Measurements from ENCODE around the gene CD177.

CD177 gene

GRCh38 chr19:43395561-43395960 lies 42.1 kb downstream of the CD177 start:
- Histone ChIP-seq H3K4me3 (ENCODE audit: insufficient read length, low read depth) (no peak overlapping the region), H3K9me3 (ENCODE audit: insufficient read depth, low read length) (no peaks in the 10 kb centered on the region), H3K36me3 (ENCODE audit: insufficient read depth, insufficient read length, low read length) (no peaks in the 10 kb centered on the region), H3K4me1 (ENCODE audit: insufficient read depth, insufficient read length) (no peaks in the 10 kb centered on the region), H3K9ac (ENCODE audit: insufficient read length, low read depth) (no peak overlapping the region), H3K27me3 (ENCODE audit: insufficient read depth, insufficient read length) (no peaks in the 10 kb centered on the region)
- TF ChIP-seq SUZ12 (IDR thresholded peaks at IDR 0.05; ENCODE audit: extremely low read depth, insufficient read depth, insufficient read length): no peak
- DNase-seq (ENCODE audit: low read depth, low spot score): no peak

- H3K4me3 ChIP-seq (ENCODE audit: insufficient read length, low read depth): no peak overlapping the region
These were observed 52.8 kb downstream of the CD177 start for GRCh38 chr19:43406297-43406696.

DNA sequence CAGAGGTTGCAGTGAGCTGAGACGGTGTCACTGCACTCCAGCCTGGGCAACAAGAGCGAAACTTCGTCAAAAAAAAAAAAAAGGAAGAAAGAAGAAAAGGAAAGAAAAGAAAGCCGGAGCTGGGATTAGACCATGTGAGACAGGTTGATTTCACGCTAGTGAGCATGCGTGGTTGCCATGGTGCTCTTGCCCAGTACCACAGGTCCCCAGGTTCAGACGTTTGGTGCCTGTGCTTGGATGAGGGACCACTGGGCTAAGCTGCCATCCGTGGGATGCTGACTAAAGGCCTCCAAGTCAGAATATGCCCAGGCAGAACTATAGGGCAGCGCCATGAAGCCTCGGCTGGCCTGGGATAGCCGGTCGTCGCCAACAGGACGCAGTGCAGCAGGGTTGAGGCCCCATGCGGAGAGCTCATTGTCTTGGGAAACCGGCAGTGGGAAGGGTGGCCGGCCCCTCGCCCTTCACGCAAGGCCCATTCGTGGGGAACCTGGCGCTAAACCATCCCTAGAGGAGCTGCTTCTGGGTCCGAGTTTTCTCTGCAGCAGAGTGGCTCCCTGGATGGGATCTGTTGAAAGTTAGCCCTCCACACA lies 54.0 kb downstream of the CD177 start:
- no peaks in the 10 kb centered on the region for H3K9me3 ChIP-seq (ENCODE audit: insufficient read depth, low read length)
- H3K4me3 ChIP-seq (ENCODE audit: insufficient read length, low read depth): no peak overlapping the region
- H3K36me3 ChIP-seq (ENCODE audit: insufficient read depth, insufficient read length, low read length): no peaks in the 10 kb centered on the region
- DNase-seq (ENCODE audit: low read depth, low spot score): no peak
- no peaks in the 10 kb centered on the region for H3K27me3 ChIP-seq (ENCODE audit: insufficient read depth, insufficient read length)
- no peak for TF ChIP-seq YY1 (IDR thresholded peaks at IDR 0.05; ENCODE audit: insufficient read depth, insufficient read length)
- no peak for TF ChIP-seq ZNF274 (IDR thresholded peaks at IDR 0.05; ENCODE audit: low read depth, low read length)
- TF ChIP-seq SUZ12 (IDR thresholded peaks at IDR 0.05; ENCODE audit: extremely low read depth, insufficient read depth, insufficient read length): no peak
- H3K9ac ChIP-seq (ENCODE audit: insufficient read length, low read depth): no peak overlapping the region
- H3K4me1 ChIP-seq (ENCODE audit: insufficient read depth, insufficient read length): peaks cover 2% of the 10 kb centered on the region

More at GRCh38 chr19:43406297-43406696, 52.8 kb downstream of the CD177 start:
- Histone ChIP-seq H3K36me3 (ENCODE audit: insufficient read depth, insufficient read length, low read length) (no peaks in the 10 kb centered on the region), H3K9me3 (ENCODE audit: insufficient read depth, low read length) (no peaks in the 10 kb centered on the region), H3K27me3 (ENCODE audit: insufficient read depth, insufficient read length) (no peaks in the 10 kb centered on the region), H3K9ac (ENCODE audit: insufficient read length, low read depth) (no peak overlapping the region), H3K4me1 (ENCODE audit: insufficient read depth, insufficient read length) (peaks cover 2% of the 10 kb centered on the region)
- DNase-seq (ENCODE audit: low read depth, low spot score): no peak
- no peak for TF ChIP-seq SUZ12 (IDR thresholded peaks at IDR 0.05; ENCODE audit: extremely low read depth, insufficient read depth, insufficient read length)
- TF ChIP-seq ZNF274 (IDR thresholded peaks at IDR 0.05; ENCODE audit: low read depth, low read length): no peak
- TF ChIP-seq YY1 (IDR thresholded peaks at IDR 0.05; ENCODE audit: insufficient read depth, insufficient read length): no peak

DNA sequence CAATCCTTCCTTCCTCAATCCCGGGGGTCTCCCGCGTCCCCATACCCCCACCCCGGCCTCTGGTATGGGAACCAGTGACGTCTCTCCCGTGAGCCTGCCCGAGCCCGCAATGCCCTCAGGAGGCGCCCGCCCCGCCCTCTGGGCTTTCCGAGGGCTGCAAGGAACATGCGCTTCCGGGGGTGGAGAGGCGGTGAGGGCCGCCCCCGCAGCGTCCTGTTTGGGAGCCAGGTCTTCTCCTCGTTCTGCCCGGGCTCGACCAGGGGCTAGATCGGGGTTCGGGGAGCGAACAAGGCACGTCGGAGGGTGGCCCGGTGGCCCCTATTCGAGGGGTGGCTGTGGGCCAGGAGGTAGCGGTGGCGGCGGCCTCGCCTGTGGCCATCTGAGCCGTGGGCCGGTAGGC lies 54.6 kb downstream of the CD177 start:
- no peak overlapping the region for H3K9ac ChIP-seq (ENCODE audit: insufficient read length, low read depth)
- H3K4me1 ChIP-seq (ENCODE audit: insufficient read depth, insufficient read length): peaks cover 2% of the 10 kb centered on the region
- H3K9me3 ChIP-seq (ENCODE audit: insufficient read depth, low read length): no peaks in the 10 kb centered on the region
- no peak overlapping the region for H3K4me3 ChIP-seq (ENCODE audit: insufficient read length, low read depth)
- H3K36me3 ChIP-seq (ENCODE audit: insufficient read depth, insufficient read length, low read length): no peaks in the 10 kb centered on the region
- no peak for DNase-seq (ENCODE audit: low read depth, low spot score)
- TF ChIP-seq YY1 (IDR thresholded peaks at IDR 0.05; ENCODE audit: insufficient read depth, insufficient read length): no peak
- TF ChIP-seq ZNF274 (IDR thresholded peaks at IDR 0.05; ENCODE audit: low read depth, low read length): no peak
- no peak for TF ChIP-seq SUZ12 (IDR thresholded peaks at IDR 0.05; ENCODE audit: extremely low read depth, insufficient read depth, insufficient read length)
- H3K27me3 ChIP-seq (ENCODE audit: insufficient read depth, insufficient read length): no peaks in the 10 kb centered on the region

DNA sequence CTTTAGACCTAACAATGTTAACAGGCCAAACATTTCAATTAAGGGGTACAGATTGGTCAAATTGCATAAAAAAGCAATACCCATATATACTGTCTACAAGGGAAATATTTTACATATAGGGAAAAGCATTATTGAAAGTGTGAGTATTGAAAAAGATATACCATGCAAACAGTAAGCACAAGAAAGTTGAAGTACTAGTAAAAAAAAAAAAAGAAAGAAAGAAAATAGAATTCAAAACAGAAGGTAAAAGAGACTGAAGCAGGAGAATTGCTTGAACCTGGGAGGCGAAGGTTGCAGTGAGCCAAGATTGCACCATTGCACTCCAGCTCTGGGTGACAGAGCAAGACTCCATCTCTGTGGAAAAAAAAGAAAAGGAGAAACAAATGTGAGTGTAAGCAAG lies 55.9 kb downstream of the CD177 start:
- H3K27me3 ChIP-seq (ENCODE audit: insufficient read depth, insufficient read length): no peaks in the 10 kb centered on the region
- no peak overlapping the region for H3K4me3 ChIP-seq (ENCODE audit: insufficient read length, low read depth)
- no peak for DNase-seq (ENCODE audit: low read depth, low spot score)
- peaks cover 2% of the 10 kb centered on the region for H3K4me1 ChIP-seq (ENCODE audit: insufficient read depth, insufficient read length)
- no peaks in the 10 kb centered on the region for H3K36me3 ChIP-seq (ENCODE audit: insufficient read depth, insufficient read length, low read length)
- TF ChIP-seq SUZ12 (IDR thresholded peaks at IDR 0.05; ENCODE audit: extremely low read depth, insufficient read depth, insufficient read length) (no peak), YY1 (IDR thresholded peaks at IDR 0.05; ENCODE audit: insufficient read depth, insufficient read length) (no peak), ZNF274 (IDR thresholded peaks at IDR 0.05; ENCODE audit: low read depth, low read length) (no peak)
- no peak overlapping the region for H3K9ac ChIP-seq (ENCODE audit: insufficient read length, low read depth)
- no peaks in the 10 kb centered on the region; the same call in 1 of the 2 replicates for H3K9me3 ChIP-seq (ENCODE audit: insufficient read depth, low read length)

GRCh38 chr19:43412441-43412840 lies 59.0 kb downstream of the CD177 start:
- H3K36me3 ChIP-seq (ENCODE audit: insufficient read depth, insufficient read length, low read length): no peaks in the 10 kb centered on the region
- H3K9me3 ChIP-seq (ENCODE audit: insufficient read depth, low read length): no peaks in the 10 kb centered on the region; the same call in 1 of the 2 replicates
- no peaks in the 10 kb centered on the region for H3K27me3 ChIP-seq (ENCODE audit: insufficient read depth, insufficient read length)
- TF ChIP-seq ZNF274 (IDR thresholded peaks at IDR 0.05; ENCODE audit: low read depth, low read length) (no peak), SUZ12 (IDR thresholded peaks at IDR 0.05; ENCODE audit: extremely low read depth, insufficient read depth, insufficient read length) (no peak), YY1 (IDR thresholded peaks at IDR 0.05; ENCODE audit: insufficient read depth, insufficient read length) (no peak)
- H3K9ac ChIP-seq (ENCODE audit: insufficient read length, low read depth): no peak overlapping the region
- H3K4me1 ChIP-seq (ENCODE audit: insufficient read depth, insufficient read length): peaks cover under 1% of the 10 kb centered on the region
- DNase-seq (ENCODE audit: low read depth, low spot score): no peak
- H3K4me3 ChIP-seq (ENCODE audit: insufficient read length, low read depth): no peak overlapping the region

Data from NT2/D1 (cell line).